ENCODE measurements around the gene PRR36.

DNA sequence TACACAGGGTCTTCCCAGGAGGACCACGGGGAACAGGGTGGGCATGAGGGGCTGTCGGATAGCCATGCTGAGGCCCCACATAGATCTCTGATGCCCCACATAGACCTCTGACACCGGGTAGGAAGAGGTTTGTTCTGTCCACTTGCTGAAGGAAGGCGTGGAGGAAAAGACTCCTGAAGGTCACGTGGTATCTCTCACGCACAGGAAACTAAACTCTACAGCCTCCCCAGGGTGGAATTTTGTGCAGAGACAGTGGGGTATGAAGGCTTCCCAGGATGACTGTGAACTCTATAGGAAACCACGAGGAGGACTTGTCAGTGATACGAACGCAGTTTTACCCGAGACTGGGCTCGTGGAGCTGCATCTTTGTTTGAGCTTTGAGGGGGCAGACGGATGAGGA lies 41.4 kb downstream of the PRR36 start:
- TF ChIP-seq POLR2A (IDR thresholded peaks at IDR 0.05) (no peak), POLR2AphosphoS5 (IDR thresholded peaks at IDR 0.05) (no peak), EP300 (IDR thresholded peaks at IDR 0.05) (no peak)
- TF ChIP-seq, protein P1, sequence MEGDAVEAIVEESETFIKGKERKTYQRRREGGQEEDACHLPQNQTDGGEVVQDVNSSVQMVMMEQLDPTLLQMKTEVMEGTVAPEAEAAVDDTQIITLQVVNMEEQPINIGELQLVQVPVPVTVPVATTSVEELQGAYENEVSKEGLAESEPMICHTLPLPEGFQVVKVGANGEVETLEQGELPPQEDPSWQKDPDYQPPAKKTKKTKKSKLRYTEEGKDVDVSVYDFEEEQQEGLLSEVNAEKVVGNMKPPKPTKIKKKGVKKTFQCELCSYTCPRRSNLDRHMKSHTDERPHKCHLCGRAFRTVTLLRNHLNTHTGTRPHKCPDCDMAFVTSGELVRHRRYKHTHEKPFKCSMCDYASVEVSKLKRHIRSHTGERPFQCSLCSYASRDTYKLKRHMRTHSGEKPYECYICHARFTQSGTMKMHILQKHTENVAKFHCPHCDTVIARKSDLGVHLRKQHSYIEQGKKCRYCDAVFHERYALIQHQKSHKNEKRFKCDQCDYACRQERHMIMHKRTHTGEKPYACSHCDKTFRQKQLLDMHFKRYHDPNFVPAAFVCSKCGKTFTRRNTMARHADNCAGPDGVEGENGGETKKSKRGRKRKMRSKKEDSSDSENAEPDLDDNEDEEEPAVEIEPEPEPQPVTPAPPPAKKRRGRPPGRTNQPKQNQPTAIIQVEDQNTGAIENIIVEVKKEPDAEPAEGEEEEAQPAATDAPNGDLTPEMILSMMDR (IDR thresholded peaks at IDR 0.05): no peak

Data from sigmoid colon (tissue), 4 donors.